Chondrocyte (in vitro differentiated cells): ENCODE results near the gene UFSP2. TPM values are rescaled to one million over a fixed set of nuclear protein-coding genes. Genes with fewer than 3 reads are reported as not detected.

Experiments
- DNase-seq: peaks from one replicate; pipeline ENCODE4 v3.0.0; 2021; ENCODE audit warnings: mixed read lengths, low spot score
- H3K27ac Mint-ChIP-seq: one replicate; pipeline ENCODE4 v1.8.0; 2021; ENCODE audit warnings: mild to moderate bottlenecking, moderate library complexity, mixed read lengths; ENCODE audit not compliant: unreplicated experiment
- H3K27me3 Mint-ChIP-seq: 2 replicates; pipeline ENCODE4 v1.8.0; 2021; ENCODE audit warnings: low read depth, mixed read lengths
- H3K36me3 Mint-ChIP-seq: 2 replicates; pipeline ENCODE4 v1.8.0; 2021; ENCODE audit warnings: low read depth, mixed read lengths
- H3K4me1 Mint-ChIP-seq: 2 replicates; pipeline ENCODE4 v1.8.0; 2021; ENCODE audit warnings: low read depth, mild to moderate bottlenecking, mixed read lengths
- H3K4me3 Mint-ChIP-seq: one replicate; pipeline ENCODE4 v1.8.0; 2021; ENCODE audit warnings: mild to moderate bottlenecking, moderate library complexity, mixed read lengths; ENCODE audit not compliant: unreplicated experiment
- H3K9me3 Mint-ChIP-seq: 2 replicates; pipeline ENCODE4 v1.8.0; 2021; ENCODE audit warnings: low read depth, mixed read lengths
- CTCF ChIP-seq: fragments of 200-600 bp; sonication (generic); IDR thresholded peaks from 2 replicates; pipeline ENCODE4 v1.5.0; 2021; ENCODE audit warnings: antibody characterized with exemption, mild to moderate bottlenecking, moderate library complexity
- total RNA-seq: library from RNA; stranded (reverse); gene quantifications from 3 replicates; pipeline ENCODE4 v1.2.1, GENCODE V29; 2021

Gene UFSP2
- total RNA-seq, 1 donor from 2014 or later = 33.0 TPM

DNA sequence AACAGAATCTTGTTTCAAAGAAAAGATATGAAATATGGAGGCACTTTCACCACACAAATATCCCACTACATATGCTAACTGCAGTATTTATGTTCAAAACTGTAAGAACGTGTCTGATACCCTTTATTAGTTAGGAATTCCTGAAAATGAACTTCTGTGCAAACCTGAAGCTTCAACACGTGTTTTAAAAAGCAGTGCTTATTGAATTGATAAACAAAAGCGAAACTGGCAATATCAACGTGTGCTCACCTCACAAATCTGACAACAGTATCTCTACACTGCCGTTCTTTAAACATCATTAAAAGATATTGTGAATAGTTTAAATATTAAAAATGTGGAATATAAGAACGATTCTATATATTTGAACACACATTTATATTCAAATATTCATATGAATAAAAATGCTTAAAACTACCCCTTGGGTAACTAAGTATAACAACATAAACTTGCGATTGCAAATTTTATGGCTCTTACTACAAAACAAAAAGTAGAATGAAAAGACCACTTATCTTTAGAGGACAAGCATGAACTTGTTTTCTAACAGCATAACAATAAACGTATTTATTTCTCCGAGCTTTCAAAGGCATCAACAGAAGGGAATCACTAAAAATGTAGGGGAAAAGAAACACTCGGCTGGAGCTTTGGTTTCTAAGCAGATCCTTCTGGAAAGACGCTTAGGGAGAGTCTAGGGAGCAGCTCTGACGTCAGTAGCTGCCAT lies 30.4 kb downstream of the UFSP2 start, which contains the start of gene LRP2BP:
Gene LRP2BP (minus strand): TSS at position 687 of the 718 bp plus-strand sequence. CDS start 17,738 bp downstream, outside the sequence.
- Mint-ChIP-seq H3K9me3 (peaks cover 3% of the 10 kb centered on the region), H3K36me3 (peaks cover 12% of the 10 kb centered on the region), H3K4me1 (peaks cover 54% of the 10 kb centered on the region), H3K27ac (peak within 1 kb of the TSS; percentile 94), H3K4me3 (peak within 1 kb of the TSS; percentile 92), H3K27me3 (no peaks in the 10 kb centered on the region)
- no peak for TF ChIP-seq CTCF
- DNase-seq = no peak

DNA sequence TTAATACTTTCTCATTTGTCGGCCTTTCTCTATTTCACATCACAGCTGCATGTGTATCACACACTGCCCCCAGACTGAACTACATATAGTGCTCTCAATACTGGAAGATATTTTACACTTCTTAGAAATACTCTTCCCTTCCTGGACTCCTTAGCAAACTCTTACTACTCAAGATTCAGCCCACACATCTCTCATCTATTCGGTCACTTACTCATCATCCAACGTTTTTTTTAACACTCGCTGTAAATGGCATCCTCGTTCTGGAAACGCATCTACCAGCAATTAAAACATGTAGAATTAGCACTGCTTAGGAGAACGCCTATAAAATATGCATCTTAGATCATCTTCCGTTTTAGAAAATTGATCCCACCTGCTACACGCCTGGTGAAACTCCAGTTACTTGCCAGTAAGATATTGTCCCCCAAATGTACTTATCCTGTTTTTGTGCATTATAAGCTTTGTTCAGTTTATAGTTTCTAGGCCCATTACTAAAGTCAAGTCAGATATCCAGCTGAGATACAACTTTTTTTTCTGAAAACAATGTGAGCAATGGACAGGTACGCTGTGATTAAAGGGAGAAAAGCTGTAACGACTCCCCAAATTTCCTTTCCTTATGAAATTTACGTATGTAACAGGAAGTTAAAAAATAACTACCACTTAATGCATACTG lies 31.1 kb downstream of the UFSP2 start:
- H3K4me3 Mint-ChIP-seq = peak overlapping the region; percentile 13
- no peak for TF ChIP-seq CTCF
- H3K27me3 Mint-ChIP-seq = no peaks in the 10 kb centered on the region
- peaks cover 48% of the 10 kb centered on the region for H3K4me1 Mint-ChIP-seq
- no peak for DNase-seq
- H3K36me3 Mint-ChIP-seq = peaks cover 8% of the 10 kb centered on the region
- H3K27ac Mint-ChIP-seq = peak overlapping the region; percentile 93
- peaks cover 3% of the 10 kb centered on the region for H3K9me3 Mint-ChIP-seq

GRCh38 chr4:185392156-185392555 lies 33.6 kb downstream of the UFSP2 start:
- no peak for TF ChIP-seq CTCF
- no peak for DNase-seq
- no peak overlapping the region for H3K27ac Mint-ChIP-seq
- peaks cover 23% of the 10 kb centered on the region for H3K4me1 Mint-ChIP-seq
- no peaks in the 10 kb centered on the region for H3K27me3 Mint-ChIP-seq
- peaks cover 2% of the 10 kb centered on the region for H3K36me3 Mint-ChIP-seq
- no peak overlapping the region for H3K4me3 Mint-ChIP-seq
- peaks cover 3% of the 10 kb centered on the region for H3K9me3 Mint-ChIP-seq

- Mint-ChIP-seq H3K9me3 (peaks cover 3% of the 10 kb centered on the region), H3K4me3 (no peak overlapping the region), H3K4me1 (peaks cover 21% of the 10 kb centered on the region), H3K27ac (no peak overlapping the region), H3K27me3 (no peaks in the 10 kb centered on the region), H3K36me3 (peaks cover 2% of the 10 kb centered on the region)
- no peak for DNase-seq
- TF ChIP-seq CTCF = no peak
Measured at GRCh38 chr4:185390941-185391340, 34.8 kb downstream of the UFSP2 start.

DNA sequence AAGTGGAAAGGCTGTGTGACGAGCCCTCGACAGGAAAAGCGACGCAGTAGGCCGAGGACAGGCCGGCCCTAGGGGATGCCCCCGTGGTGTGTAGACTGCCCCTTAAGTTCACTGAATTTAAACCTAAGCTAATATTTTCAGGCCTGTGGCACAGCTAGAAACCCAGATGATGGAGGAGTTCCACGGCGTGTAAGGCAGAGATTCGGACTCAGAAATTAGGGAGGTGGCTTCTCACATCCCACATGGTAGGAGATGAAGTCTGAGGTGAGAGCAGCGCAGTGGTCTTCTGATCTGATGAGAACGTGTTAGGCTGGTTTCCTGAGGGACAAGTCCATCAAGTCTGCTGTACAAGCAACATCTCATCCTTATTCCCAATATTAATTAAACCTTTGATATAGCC lies 37.8 kb downstream of the UFSP2 start:
- no peak overlapping the region for H3K4me3 Mint-ChIP-seq
- H3K4me1 Mint-ChIP-seq = peaks cover 30% of the 10 kb centered on the region
- H3K36me3 Mint-ChIP-seq = peaks cover 2% of the 10 kb centered on the region
- no peak for DNase-seq
- H3K27me3 Mint-ChIP-seq = no peaks in the 10 kb centered on the region
- H3K27ac Mint-ChIP-seq = no peak overlapping the region
- H3K9me3 Mint-ChIP-seq = peaks cover 3% of the 10 kb centered on the region
- TF ChIP-seq CTCF = no peak
